ENCODE results near the gene CYP2D6. TPM values are rescaled to one million over a fixed set of nuclear protein-coding genes. Genes with fewer than 3 reads are reported as not detected.

CYP2D6 gene
- total and polyA plus RNA-seq, 3 donors from 2014 or later = 0.54 to 2.0 (median 1.4) TPM

DNA sequence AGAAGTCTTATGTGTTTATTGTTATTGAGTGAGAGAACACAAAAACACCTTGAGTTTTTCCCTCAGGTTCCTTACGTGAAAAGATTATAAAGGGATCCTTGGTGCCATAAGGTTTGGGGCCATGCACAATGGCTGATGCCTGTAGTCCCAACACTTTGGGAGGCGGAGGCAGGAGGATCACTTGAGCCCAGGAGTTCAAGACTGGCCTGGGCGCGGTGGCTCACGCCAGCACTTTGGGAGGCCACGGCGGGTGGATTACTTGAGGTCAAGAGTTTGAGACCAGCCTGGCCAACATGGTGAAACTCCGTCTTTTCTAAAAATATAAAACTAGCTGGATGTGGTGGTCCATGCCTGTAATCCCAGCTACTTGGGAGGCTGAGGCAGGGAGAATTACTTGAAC is 45.7 kb downstream of the CYP2D6 start:
- Histone ChIP-seq H3K9me3 (no peaks in the 10 kb centered on the region), H3K27me3 (no peaks in the 10 kb centered on the region), H3K4me1 (peaks cover 23% of the 10 kb centered on the region), H3K4me3 (no peak overlapping the region), H3K27ac (no peak overlapping the region), H3K36me3 (ENCODE audit: low read depth, missing control alignments) (no peaks in the 10 kb centered on the region)
- no peak for DNase-seq
- TF ChIP-seq, protein P1, sequence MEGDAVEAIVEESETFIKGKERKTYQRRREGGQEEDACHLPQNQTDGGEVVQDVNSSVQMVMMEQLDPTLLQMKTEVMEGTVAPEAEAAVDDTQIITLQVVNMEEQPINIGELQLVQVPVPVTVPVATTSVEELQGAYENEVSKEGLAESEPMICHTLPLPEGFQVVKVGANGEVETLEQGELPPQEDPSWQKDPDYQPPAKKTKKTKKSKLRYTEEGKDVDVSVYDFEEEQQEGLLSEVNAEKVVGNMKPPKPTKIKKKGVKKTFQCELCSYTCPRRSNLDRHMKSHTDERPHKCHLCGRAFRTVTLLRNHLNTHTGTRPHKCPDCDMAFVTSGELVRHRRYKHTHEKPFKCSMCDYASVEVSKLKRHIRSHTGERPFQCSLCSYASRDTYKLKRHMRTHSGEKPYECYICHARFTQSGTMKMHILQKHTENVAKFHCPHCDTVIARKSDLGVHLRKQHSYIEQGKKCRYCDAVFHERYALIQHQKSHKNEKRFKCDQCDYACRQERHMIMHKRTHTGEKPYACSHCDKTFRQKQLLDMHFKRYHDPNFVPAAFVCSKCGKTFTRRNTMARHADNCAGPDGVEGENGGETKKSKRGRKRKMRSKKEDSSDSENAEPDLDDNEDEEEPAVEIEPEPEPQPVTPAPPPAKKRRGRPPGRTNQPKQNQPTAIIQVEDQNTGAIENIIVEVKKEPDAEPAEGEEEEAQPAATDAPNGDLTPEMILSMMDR (IDR thresholded peaks at IDR 0.05) = no peak
- no peak for TF ChIP-seq POLR2A (IDR thresholded peaks at IDR 0.05)
- WGBS, 2 donors = 93 to 94% methylated on average over 8 of the region's 8 CpGs
- intact Hi-C loops (cut with DNase I; ENCODE audit: low total_unique reads) = no loop called here

DNA sequence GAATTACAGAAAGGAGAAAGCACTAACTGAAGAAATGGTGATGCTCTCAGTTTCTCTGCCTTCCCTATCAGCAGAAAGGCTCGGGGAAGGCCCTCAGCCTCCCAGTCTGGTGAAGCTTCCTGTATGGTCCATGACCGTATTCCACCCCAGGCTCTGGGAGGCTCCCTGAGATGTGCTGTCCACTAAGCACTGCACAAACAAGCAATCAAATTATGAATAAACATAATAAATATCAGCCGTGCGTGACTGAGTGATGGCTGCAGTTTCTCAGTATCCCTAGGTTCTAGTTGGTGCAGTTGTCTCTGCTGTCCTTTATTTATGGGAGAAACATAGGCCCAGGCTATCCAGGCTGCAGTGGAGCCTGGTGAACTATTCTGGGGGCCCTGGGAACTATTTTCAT is 47.5 kb downstream of the CYP2D6 start:
- DNase-seq = no peak
- TF ChIP-seq, protein P1 (IDR thresholded peaks at IDR 0.05) = no peak
- TF ChIP-seq POLR2A (IDR thresholded peaks at IDR 0.05) = no peak
- intact Hi-C loops (cut with DNase I; ENCODE audit: low total_unique reads) = no loop called here
- H3K27me3 ChIP-seq = no peaks in the 10 kb centered on the region
- H3K4me3 ChIP-seq = no peak overlapping the region
- no peak overlapping the region for H3K27ac ChIP-seq
- 93 to 98% methylated on average over 4 of the region's 4 CpGs for WGBS, 2 donors
- H3K9me3 ChIP-seq = no peaks in the 10 kb centered on the region
- H3K36me3 ChIP-seq (ENCODE audit: low read depth, missing control alignments) = no peaks in the 10 kb centered on the region
- peaks cover 23% of the 10 kb centered on the region for H3K4me1 ChIP-seq

DNA sequence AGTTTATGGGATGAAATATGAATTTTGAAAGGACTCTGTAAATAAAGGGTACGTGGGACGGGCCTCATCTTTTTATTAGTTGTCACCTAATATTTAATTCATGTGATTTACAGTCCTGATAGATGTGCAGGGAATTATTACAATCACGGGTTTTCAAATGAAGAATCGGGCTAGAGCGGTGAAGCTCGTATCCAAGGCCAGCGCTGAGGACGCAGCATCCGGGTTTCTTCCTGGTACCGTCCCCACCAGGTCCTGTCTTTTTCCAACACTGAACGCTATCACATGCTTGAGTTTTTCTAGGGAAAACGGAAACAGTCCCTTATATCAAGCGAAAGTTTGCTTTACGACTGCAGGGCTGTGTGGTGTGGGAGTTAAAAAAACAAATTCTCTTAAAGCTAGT is 50.3 kb downstream of the CYP2D6 start:
- Histone ChIP-seq H3K27me3 (no peaks in the 10 kb centered on the region), H3K27ac (peak overlapping the region; percentile 97 to 99), H3K4me3 (peak overlapping the region; percentile 67 to 72), H3K36me3 (ENCODE audit: low read depth, missing control alignments) (no peaks in the 10 kb centered on the region), H3K9me3 (no peaks in the 10 kb centered on the region), H3K4me1 (peaks cover 11% of the 10 kb centered on the region)
- intact Hi-C loops (cut with DNase I; ENCODE audit: low total_unique reads) = no loop called here
- TF ChIP-seq POLR2A (IDR thresholded peaks at IDR 0.05) = no peak
- TF ChIP-seq, protein P1 (IDR thresholded peaks at IDR 0.05) = no peak
- WGBS, 2 donors = 0 to 1% methylated on average over 14 of the region's 14 CpGs
- DNase-seq = peak; percentile 70

DNA sequence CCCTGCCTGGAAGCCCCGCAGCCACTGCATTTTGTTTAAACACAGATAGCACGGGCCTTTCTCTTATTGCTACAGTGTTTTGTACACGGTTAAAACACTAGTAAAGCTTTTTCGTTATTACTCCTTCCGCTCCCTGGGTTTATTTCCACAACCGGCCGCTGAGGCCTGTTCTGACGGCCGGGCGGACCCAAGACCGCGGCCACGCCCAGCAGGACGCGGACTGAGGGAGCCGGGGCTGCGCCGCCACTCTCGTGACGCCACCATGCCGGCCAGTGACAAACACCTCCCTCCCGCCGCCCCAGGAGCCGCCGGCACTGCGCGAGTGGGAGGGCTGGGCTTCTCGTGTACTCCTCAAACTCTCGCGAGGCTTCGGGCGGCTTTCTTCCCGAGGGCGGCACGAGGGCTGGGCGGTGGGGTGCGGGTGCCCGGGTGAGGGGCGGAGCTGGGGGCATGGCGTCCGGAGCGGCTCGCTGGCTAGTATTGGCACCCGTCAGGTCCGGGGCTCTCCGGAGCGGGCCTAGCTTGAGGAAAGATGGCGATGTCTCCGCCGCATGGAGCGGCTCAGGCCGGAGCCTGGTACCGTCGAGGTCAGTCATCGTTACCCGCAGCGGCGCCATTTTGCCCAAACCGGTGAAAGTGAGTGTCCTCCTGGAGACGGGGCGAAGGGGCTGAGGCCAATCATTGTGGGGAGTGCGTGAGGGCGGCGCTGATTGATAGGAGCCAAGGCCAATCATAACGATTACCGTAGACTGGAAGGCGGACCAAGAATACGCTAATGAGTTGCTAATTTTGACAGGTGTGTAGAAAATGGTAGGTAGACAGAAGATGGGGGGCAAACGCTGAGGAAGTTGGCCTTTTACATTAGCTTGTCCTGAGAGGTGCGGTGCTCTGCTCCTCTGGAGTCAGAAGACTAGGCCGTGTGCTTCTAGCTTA is 51.0 kb downstream of the CYP2D6 start, which contains the start of gene SMDT1:
SMDT1 (plus strand) TSS at position 382 of the 933 bp plus-strand sequence; CDS start at position 451, 69 bp downstream.
- WGBS, 2 donors = 0 to 1% methylated on average over 46 to 68 of the region's 71 CpGs
- peak within 1 kb of the TSS; percentile 67 to 72 for H3K4me3 ChIP-seq
- TF ChIP-seq, protein P1 (IDR thresholded peaks at IDR 0.05) = no peak
- TF ChIP-seq POLR2A (IDR thresholded peaks at IDR 0.05) = peak; percentile 87
- intact Hi-C loops (cut with DNase I; ENCODE audit: low total_unique reads) = no loop called here
- H3K27me3 ChIP-seq = no peaks in the 10 kb centered on the region
- H3K36me3 ChIP-seq (ENCODE audit: low read depth, missing control alignments) = no peaks in the 10 kb centered on the region
- H3K4me1 ChIP-seq = peaks cover 18% of the 10 kb centered on the region
- peak; percentile 99 for DNase-seq
- peak within 1 kb of the TSS; percentile 97 to 99 for H3K27ac ChIP-seq
- no peaks in the 10 kb centered on the region for H3K9me3 ChIP-seq
